ENCODE measurements around the gene RPS2.
A peak's percentile ranks its signal among the peaks of the same experiment; 100 is the strongest.

The RPS2 gene

GRCh38 chr16:1947369-1947670 lies 17.3 kb downstream of the RPS2 start:
- H3K4me3 ChIP-seq (ENCODE audit: low read length), result no peak overlapping the region
- DNase-seq (ENCODE audit: low read depth), result no peak
- TF ChIP-seq, protein P1, sequence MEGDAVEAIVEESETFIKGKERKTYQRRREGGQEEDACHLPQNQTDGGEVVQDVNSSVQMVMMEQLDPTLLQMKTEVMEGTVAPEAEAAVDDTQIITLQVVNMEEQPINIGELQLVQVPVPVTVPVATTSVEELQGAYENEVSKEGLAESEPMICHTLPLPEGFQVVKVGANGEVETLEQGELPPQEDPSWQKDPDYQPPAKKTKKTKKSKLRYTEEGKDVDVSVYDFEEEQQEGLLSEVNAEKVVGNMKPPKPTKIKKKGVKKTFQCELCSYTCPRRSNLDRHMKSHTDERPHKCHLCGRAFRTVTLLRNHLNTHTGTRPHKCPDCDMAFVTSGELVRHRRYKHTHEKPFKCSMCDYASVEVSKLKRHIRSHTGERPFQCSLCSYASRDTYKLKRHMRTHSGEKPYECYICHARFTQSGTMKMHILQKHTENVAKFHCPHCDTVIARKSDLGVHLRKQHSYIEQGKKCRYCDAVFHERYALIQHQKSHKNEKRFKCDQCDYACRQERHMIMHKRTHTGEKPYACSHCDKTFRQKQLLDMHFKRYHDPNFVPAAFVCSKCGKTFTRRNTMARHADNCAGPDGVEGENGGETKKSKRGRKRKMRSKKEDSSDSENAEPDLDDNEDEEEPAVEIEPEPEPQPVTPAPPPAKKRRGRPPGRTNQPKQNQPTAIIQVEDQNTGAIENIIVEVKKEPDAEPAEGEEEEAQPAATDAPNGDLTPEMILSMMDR (conservative IDR thresholded peaks at IDR 0.05; ENCODE audit: low read depth, low read length), result no peak

GRCh38 chr16:1946495-1947368 lies 17.9 kb downstream of the RPS2 start:
- no peak overlapping the region for H3K4me3 ChIP-seq (ENCODE audit: low read length)
- TF ChIP-seq, protein P1 (conservative IDR thresholded peaks at IDR 0.05; ENCODE audit: low read depth, low read length), result peak; percentile 8
- DNase-seq (ENCODE audit: low read depth), result no peak

GRCh38 chr16:1945559-1946391 lies 18.9 kb downstream of the RPS2 start:
- H3K4me3 ChIP-seq (ENCODE audit: low read length), result no peak overlapping the region
- TF ChIP-seq, protein P1 (conservative IDR thresholded peaks at IDR 0.05; ENCODE audit: low read depth, low read length), result no peak
- no peak for DNase-seq (ENCODE audit: low read depth)

GRCh38 chr16:1944612-1945199 lies 19.9 kb downstream of the RPS2 start:
- H3K4me3 ChIP-seq (ENCODE audit: low read length), result no peak overlapping the region
- TF ChIP-seq, protein P1 (conservative IDR thresholded peaks at IDR 0.05; ENCODE audit: low read depth, low read length), result no peak
- DNase-seq (ENCODE audit: low read depth), result no peak

DNA sequence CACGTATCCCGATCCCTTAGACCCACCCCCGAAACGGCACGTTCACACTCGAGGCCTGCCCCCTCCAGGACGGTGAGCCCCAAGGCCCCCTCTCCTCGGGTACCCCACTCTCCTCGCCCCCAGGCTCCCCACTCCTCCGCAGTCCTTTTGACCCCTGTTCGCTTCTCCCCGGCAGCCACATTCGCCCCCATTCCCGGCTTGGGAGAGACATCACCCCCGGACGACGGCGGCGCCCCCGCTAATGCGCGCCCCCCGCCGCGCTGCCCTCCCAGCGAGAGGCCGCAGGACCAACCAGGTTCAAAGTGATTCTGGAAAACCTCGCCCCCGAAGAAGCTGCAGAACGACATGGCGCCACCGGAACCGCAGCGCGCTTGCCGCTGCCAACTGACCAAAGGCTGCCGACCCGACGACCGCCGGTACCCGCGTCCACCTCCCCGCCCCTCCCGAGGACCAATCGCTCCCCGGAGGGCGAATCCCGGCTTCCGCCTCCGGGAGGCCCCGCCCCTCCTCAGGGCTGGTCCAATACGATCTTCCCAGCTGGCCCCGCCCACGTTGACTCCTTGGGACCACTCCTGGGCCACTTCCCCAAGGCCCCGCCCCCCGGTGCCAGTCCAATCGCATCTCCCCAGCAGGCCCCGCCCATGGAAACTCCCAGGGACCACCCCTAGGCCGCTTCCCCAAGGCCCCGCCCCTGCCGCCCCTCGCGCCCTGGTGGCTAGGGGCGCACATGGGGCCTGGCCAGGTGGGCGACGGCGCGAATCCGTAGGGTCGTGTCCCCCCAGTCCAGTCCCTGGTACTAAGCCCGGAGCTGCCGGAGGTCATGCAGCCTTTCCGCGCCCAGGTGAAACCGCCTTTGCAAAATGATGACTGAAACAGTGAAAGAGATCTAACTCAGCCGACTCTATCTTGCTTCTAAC lies 21.6 kb downstream of the RPS2 start, which contains the start of gene MSRB1:
Gene MSRB1 (minus strand): TSS at position 390 of the 917 bp plus-strand sequence. CDS start 43 bp downstream, at position 347.
- TF ChIP-seq, protein P1 (conservative IDR thresholded peaks at IDR 0.05; ENCODE audit: low read depth, low read length), result no peak
- H3K4me3 ChIP-seq (ENCODE audit: low read length), result peak within 1 kb of the TSS; percentile 85
- DNase-seq (ENCODE audit: low read depth), result peak; percentile 89

- TF ChIP-seq, protein P1 (conservative IDR thresholded peaks at IDR 0.05; ENCODE audit: low read depth, low read length), result no peak
- DNase-seq (ENCODE audit: low read depth), result no peak
- H3K4me3 ChIP-seq (ENCODE audit: low read length), result peak overlapping the region; percentile 85
Measured at GRCh38 chr16:1942047-1942809, 22.4 kb downstream of the RPS2 start.

Data from retinal pigment epithelial cell (primary cell).